Measurements from ENCODE around the gene CNFN. TPM values are rescaled to one million over a fixed set of nuclear protein-coding genes. Genes with fewer than 3 reads are reported as not detected.

The CNFN gene
- total and polyA plus RNA-seq, 7 experiments from 2014 or later: 0.52 to 0.75 TPM; not detected in 5

GRCh38 chr19:42422901-42423461, 32.9 kb upstream of the CNFN start:
- H3K4me1 Mint-ChIP-seq: peaks cover 30 to 45% (median 39%) of the 10 kb centered on the region in 7 donors
- ATAC-seq (peak; percentile 45), DNase-seq (peak; percentile 37 to 71 (median 61))
- Histone ChIP-seq H3K4me3 (ENCODE audit: low read length) (peak overlapping the region; percentile 70), H3K9me3 (ENCODE audit: control insufficient read depth in 2 of 3, low read length in 3 of 3) (no peaks in the 10 kb centered on the region), H3K4me1 (ENCODE audit: control insufficient read depth in 2 of 2, insufficient read depth in 2 of 2, low read length in 2 of 2) (peaks cover 21 to 30% of the 10 kb centered on the region in 2 donors), H3K27me3 (ENCODE audit: control insufficient read depth in 2 of 2, insufficient read depth in 2 of 2, low read length in 2 of 2) (no peaks in the 10 kb centered on the region), H3K36me3 (ENCODE audit: control insufficient read depth in 2 of 3, insufficient read depth in 3 of 3, low read length in 3 of 3) (peaks cover 0 to 4% (median 0%) of the 10 kb centered on the region in 3 experiments), H3K27ac (ENCODE audit: low read depth, low read length) (peak overlapping the region; percentile 77)
- CTCF ChIA-PET: interaction anchor here (1.2 to 8.7 kb wide), 4 partner anchors 12 to 106 kb away, joined by 3 to 94 read pairs (median 7); partner anchors contain the start of gene CEACAM1
- peak overlapping the region; percentile 89 to 100 (median 98) for H3K4me3 Mint-ChIP-seq
- peaks cover 0 to 4% (median 0%) of the 10 kb centered on the region in 5 donors for H3K27me3 Mint-ChIP-seq
- no peaks in the 10 kb centered on the region for H3K9me3 Mint-ChIP-seq
- POLR2A ChIA-PET: interaction anchor here (0.7 to 2.1 kb wide), 10 partner anchors 11 to 153 kb away, joined by 3 to 8 read pairs (median 4); partner anchors contain the start of genes CNFN and CXCL17
- H3K27ac Mint-ChIP-seq: peak overlapping the region; percentile 73 to 96 (median 87)
- intact Hi-C loops (cut with micrococcal nuclease): loop anchor here (1.0 to 5.0 kb wide), 13 partner anchors 10 to 1026 kb away; partner anchors contain the start of genes MEGF8 (in 2 of the 2), PAFAH1B3 (in 2 of the 2), POU2F2 (in 2 of the 2) and PRR19 (in 2 of the 2)
- peaks cover 0 to 6% (median 0%) of the 10 kb centered on the region in 5 donors for H3K36me3 Mint-ChIP-seq

GRCh38 chr19:42422092-42422900, 32.2 kb upstream of the CNFN start:
- ChIA-PET POLR2A (interaction anchor here (0.7 to 2.1 kb wide), 4 partner anchors 11 to 26 kb away, joined by 3 to 8 read pairs (median 4); no protein-coding TSS in a partner anchor), CTCF (interaction anchor here (8.7 kb wide), 1 partner anchor 13 kb away, joined by 94 read pairs; no protein-coding TSS in a partner anchor)
- Histone ChIP-seq H3K4me1 (ENCODE audit: control insufficient read depth in 2 of 2, insufficient read depth in 2 of 2, low read length in 2 of 2) (peaks cover 21 to 30% of the 10 kb centered on the region in 2 donors), H3K27ac (ENCODE audit: low read depth, low read length) (peak overlapping the region; percentile 77), H3K27me3 (ENCODE audit: control insufficient read depth in 2 of 2, insufficient read depth in 2 of 2, low read length in 2 of 2) (no peaks in the 10 kb centered on the region), H3K4me3 (ENCODE audit: low read length) (peak overlapping the region; percentile 70), H3K36me3 (ENCODE audit: control insufficient read depth in 2 of 3, insufficient read depth in 3 of 3, low read length in 3 of 3) (peaks cover 0 to 4% (median 0%) of the 10 kb centered on the region in 3 experiments), H3K9me3 (ENCODE audit: control insufficient read depth in 2 of 3, low read length in 3 of 3) (no peaks in the 10 kb centered on the region)
- Mint-ChIP-seq H3K4me1 (peaks cover 30 to 45% (median 38%) of the 10 kb centered on the region in 7 donors), H3K27me3 (peaks cover 0 to 3% (median 0%) of the 10 kb centered on the region in 5 donors), H3K36me3 (peaks cover 0 to 6% (median 0%) of the 10 kb centered on the region in 5 donors), H3K9me3 (no peaks in the 10 kb centered on the region), H3K27ac (peak overlapping the region; percentile 73 to 96 (median 87)), H3K4me3 (peak overlapping the region; percentile 89 to 100 (median 98))
- intact Hi-C loops (cut with micrococcal nuclease): loop anchor here (2.0 to 5.0 kb wide), 5 partner anchors 17 to 1025 kb away; partner anchors contain the start of genes BCKDHA (in 1 of the 2), EXOSC5 (in 1 of the 2), GSK3A (in 1 of the 2) and ZNF574 (in 1 of the 2)
- ATAC-seq (no peak), DNase-seq (no peak)

GRCh38 chr19:42421591-42422031, 31.5 kb upstream of the CNFN start:
- no peak for DNase-seq
- Histone ChIP-seq H3K4me1 (ENCODE audit: control insufficient read depth in 2 of 2, insufficient read depth in 2 of 2, low read length in 2 of 2) (peaks cover 21 to 30% of the 10 kb centered on the region in 2 donors), H3K36me3 (ENCODE audit: control insufficient read depth in 2 of 3, insufficient read depth in 3 of 3, low read length in 3 of 3) (peaks cover 0 to 5% (median 0%) of the 10 kb centered on the region in 3 experiments), H3K27me3 (ENCODE audit: control insufficient read depth in 2 of 2, insufficient read depth in 2 of 2, low read length in 2 of 2) (no peaks in the 10 kb centered on the region), H3K4me3 (ENCODE audit: low read length) (no peak overlapping the region), H3K27ac (ENCODE audit: low read depth, low read length) (no peak overlapping the region), H3K9me3 (ENCODE audit: control insufficient read depth in 2 of 3, low read length in 3 of 3) (no peaks in the 10 kb centered on the region)
- Mint-ChIP-seq H3K27me3 (no peaks in the 10 kb centered on the region), H3K4me3 (peak overlapping the region; percentile 37 to 100 (median 96)), H3K36me3 (peaks cover 0 to 6% (median 0%) of the 10 kb centered on the region in 5 donors), H3K27ac (peak overlapping the region in 4 of 9 donors; percentile 63 to 87 (median 78)), H3K9me3 (no peaks in the 10 kb centered on the region), H3K4me1 (peaks cover 30 to 45% (median 38%) of the 10 kb centered on the region in 7 donors)
- ChIA-PET POLR2A (no interaction called here), CTCF (interaction anchor here (8.7 kb wide), 1 partner anchor 13 kb away, joined by 94 read pairs; no protein-coding TSS in a partner anchor)
- no peak for ATAC-seq
- intact Hi-C loops (cut with micrococcal nuclease): loop anchor here (2.0 to 5.0 kb wide), 5 partner anchors 17 to 1024 kb away; partner anchors contain the start of genes BCKDHA (in 1 of the 2), EXOSC5 (in 1 of the 2), GSK3A (in 1 of the 2) and ZNF574 (in 1 of the 2)

- Histone ChIP-seq H3K4me1 (ENCODE audit: control insufficient read depth in 2 of 2, insufficient read depth in 2 of 2, low read length in 2 of 2) (peaks cover 21 to 30% of the 10 kb centered on the region in 2 donors), H3K36me3 (ENCODE audit: control insufficient read depth in 2 of 3, insufficient read depth in 3 of 3, low read length in 3 of 3) (peaks cover 0 to 10% (median 0%) of the 10 kb centered on the region in 3 experiments), H3K4me3 (ENCODE audit: low read length) (no peak overlapping the region), H3K9me3 (ENCODE audit: control insufficient read depth in 2 of 3, low read length in 3 of 3) (no peaks in the 10 kb centered on the region), H3K27me3 (ENCODE audit: control insufficient read depth in 2 of 2, insufficient read depth in 2 of 2, low read length in 2 of 2) (no peaks in the 10 kb centered on the region), H3K27ac (ENCODE audit: low read depth, low read length) (peak overlapping the region; percentile 7)
- peaks cover 0 to 6% (median 0%) of the 10 kb centered on the region in 5 donors for H3K36me3 Mint-ChIP-seq
- peak overlapping the region in 7 of 9 donors; percentile 19 to 90 (median 72) for H3K27ac Mint-ChIP-seq
- no peaks in the 10 kb centered on the region for H3K9me3 Mint-ChIP-seq
- H3K27me3 Mint-ChIP-seq: no peaks in the 10 kb centered on the region
- ChIA-PET CTCF (interaction anchor here (1.5 to 8.7 kb wide), 2 partner anchors 14 to 19 kb away, joined by 10 to 94 read pairs; no protein-coding TSS in a partner anchor), POLR2A (interaction anchor here (1.0 kb wide), 1 partner anchor 13 kb away, joined by 3 read pairs; no protein-coding TSS in a partner anchor)
- intact Hi-C loops (cut with micrococcal nuclease): loop anchor here (5.0 kb wide), 4 partner anchors 179 to 1024 kb away; partner anchors contain the start of genes BCKDHA (in 1 of the 2), EXOSC5 (in 1 of the 2), GSK3A (in 1 of the 2) and ZNF574 (in 1 of the 2)
- ATAC-seq (no peak), DNase-seq (no peak)
- H3K4me1 Mint-ChIP-seq: peaks cover 30 to 45% (median 37%) of the 10 kb centered on the region in 7 donors
- peak overlapping the region in 9 of 10 donors; percentile 37 to 100 (median 91) for H3K4me3 Mint-ChIP-seq
Observed at GRCh38 chr19:42421101-42421500, 31.0 kb upstream of the CNFN start.

GRCh38 chr19:42420055-42420544, 30.0 kb upstream of the CNFN start:
- H3K27me3 ChIP-seq (ENCODE audit: control insufficient read depth in 2 of 2, insufficient read depth in 2 of 2, low read length in 2 of 2): no peaks in the 10 kb centered on the region
- intact Hi-C loops (cut with micrococcal nuclease): loop anchor here (1.0 to 5.0 kb wide), 5 partner anchors 13 to 1023 kb away; partner anchors contain the start of genes BCKDHA (in 1 of the 2), EXOSC5 (in 1 of the 2), GSK3A (in 1 of the 2) and ZNF574 (in 1 of the 2)
- Mint-ChIP-seq H3K4me1 (peaks cover 30 to 44% (median 37%) of the 10 kb centered on the region in 7 donors), H3K4me3 (peak overlapping the region in 7 of 10 donors; percentile 6 to 89 (median 24)), H3K27ac (peak overlapping the region in 6 of 9 donors; percentile 15 to 76 (median 53)), H3K36me3 (peaks cover 0 to 7% (median 1%) of the 10 kb centered on the region in 5 donors), H3K27me3 (no peaks in the 10 kb centered on the region), H3K9me3 (no peaks in the 10 kb centered on the region)
- CTCF ChIA-PET: interaction anchor here (0.6 to 8.7 kb wide), 6 partner anchors 15 to 253 kb away, joined by 3 to 94 read pairs (median 5); no protein-coding TSS in a partner anchor
- H3K4me3 ChIP-seq (ENCODE audit: low read length): no peak overlapping the region
- peak; percentile 44 to 73 (median 72) for DNase-seq
- ATAC-seq: peak; percentile 55
- H3K36me3 ChIP-seq (ENCODE audit: control insufficient read depth in 2 of 3, insufficient read depth in 3 of 3, low read length in 3 of 3): peaks cover 0 to 10% (median 0%) of the 10 kb centered on the region in 3 experiments
- H3K27ac ChIP-seq (ENCODE audit: low read depth, low read length): no peak overlapping the region
- POLR2A ChIA-PET: interaction anchor here (0.6 to 1.0 kb wide), 2 partner anchors 14 to 23 kb away, joined by 3 read pairs; no protein-coding TSS in a partner anchor
- peaks cover 21 to 30% of the 10 kb centered on the region in 2 donors for H3K4me1 ChIP-seq (ENCODE audit: control insufficient read depth in 2 of 2, insufficient read depth in 2 of 2, low read length in 2 of 2)
- no peaks in the 10 kb centered on the region for H3K9me3 ChIP-seq (ENCODE audit: control insufficient read depth in 2 of 3, low read length in 3 of 3)

Measured in naive thymus-derived CD4-positive, alpha-beta T cell (primary cell).